HCT116 (cell line): ENCODE data around the gene ZBTB7C. TPM values are rescaled to one million over a fixed set of nuclear protein-coding genes. Genes with fewer than 3 reads are reported as not detected.

Experiments
- ATAC-seq: fragments of 200-7000 bp; cut with Tn5 transposase; 2 replicates; pipeline ENCODE4 v1.9.1; 2020; ENCODE audit warnings: mild to moderate bottlenecking, moderate library complexity
- BruUV-seq: library from RNA; stranded (reverse); fragments of 400-500 nt; replicated peaks from 2 replicates; lab custom pipeline; 2021; lab: Mats Ljungman, UMichigan
- CTCF ChIA-PET: fragments of 300-600 bp; sonication (Branson Sonifier 250); formaldehyde crosslinking; loops from one replicate; lab custom pipeline; 2021; ENCODE audit warnings: antibody characterized with exemption; lab: Charles Lee
- POLR2A ChIA-PET: fragments of 300-600, 350-600 bp; sonication (Branson Sonifier 250); formaldehyde crosslinking; loops from one replicate; lab custom pipeline; 2021; ENCODE audit warnings: antibody characterized with exemption; lab: Charles Lee
- RAD21 ChIA-PET, 2 experiments: fragments of 300-600 bp; sonication (Branson Sonifier 250); formaldehyde crosslinking; loops; one replicate each; lab custom pipeline; 2023; ENCODE audit warnings: low total read pairs in 2 of 2; ENCODE audit not compliant: uncharacterized antibody in 2 of 2, unreplicated experiment in 2 of 2, low non-redundant PET in 1 of 2; lab: Charles Lee
- DNase-seq: peaks from one replicate; pipeline ENCODE4 v3.0.0-alpha.2; 2010; ENCODE audit warnings: low read depth, low spot score
- H2AFZ ChIP-seq: fragments of 200-600 bp; shearing (Covaris generic), sonication (generic); 2 replicates; pipeline ENCODE4 v1.6.1; 2017; ENCODE audit warnings: low read depth, mixed run types, mixed read lengths, antibody characterized with exemption, low read length; ENCODE audit not compliant: poor library complexity, severe bottlenecking
- H3K27ac ChIP-seq: 2 replicates; pipeline ENCODE4 v1.5.1; 2012; ENCODE audit warnings: low read depth, low read length
- H3K27me3 ChIP-seq: fragments of 200-600 bp; sonication (generic); 2 replicates; pipeline ENCODE4 v1.6.1; 2016; ENCODE audit warnings: mixed run types, low read length, mixed read lengths; ENCODE audit not compliant: insufficient read depth
- H3K36me3 ChIP-seq, 2 experiments: fragments of 200-500 bp in 1 of 2; fragments of 200-600 bp in 1 of 2; sonication (Bioruptor generic) in 1 of 2; sonication (generic) in 1 of 2; 2 replicates each; pipeline versions ENCODE4 v1.5.1 to v1.6.1; 2014 to 2016; ENCODE audit warnings: low read length in 2 of 2, inconsistent platforms in 1 of 2, mixed read lengths in 1 of 2, mixed run types in 1 of 2; ENCODE audit not compliant: insufficient read depth in 2 of 2, control insufficient read depth in 1 of 2
- H3K4me1 ChIP-seq, 2 experiments: fragments of 200-600 bp in 1 of 2; sonication (generic) in 1 of 2; 2 replicates each; pipeline versions ENCODE4 v1.5.1 to v1.6.1; 2012 to 2017; ENCODE audit warnings: low read length in 2 of 2, inconsistent platforms in 1 of 2, mild to moderate bottlenecking in 1 of 2, mixed read lengths in 1 of 2, mixed run types in 1 of 2, moderate library complexity in 1 of 2; ENCODE audit not compliant: insufficient read depth in 2 of 2, control insufficient read depth in 1 of 2
- H3K4me2 ChIP-seq: fragments of 200-600 bp; sonication (generic); 2 replicates; pipeline ENCODE4 v1.6.1; 2017; ENCODE audit warnings: mixed run types, low read length, mixed read lengths
- H3K4me3 ChIP-seq, 2 experiments: fragments of 200-600 bp in 1 of 2; sonication (generic) in 1 of 2; replicated peaks in 1 of 2; 2 replicates each; pipeline ENCODE4 v1.5.1; 2011 to 2016; ENCODE audit warnings: low read length in 2 of 2, control low read depth in 1 of 2, low read depth in 1 of 2, mild to moderate bottlenecking in 1 of 2, mixed read lengths in 1 of 2, mixed run types in 1 of 2
- H3K79me2 ChIP-seq: fragments of 200-600 bp; sonication (generic); 2 replicates; pipeline ENCODE4 v1.6.1; 2017; ENCODE audit warnings: mild to moderate bottlenecking, mixed run types, low read length, moderate library complexity, mixed read lengths; ENCODE audit not compliant: insufficient read depth
- H3K9ac ChIP-seq: fragments of 200-600 bp; sonication (generic); 2 replicates; pipeline ENCODE4 v1.6.1; 2016; ENCODE audit warnings: low read length, mixed read lengths
- H3K9me2 ChIP-seq: fragments of 200-600 bp; sonication (generic), shearing (Covaris generic); 2 replicates; pipeline ENCODE4 v1.6.1; 2017; ENCODE audit warnings: mixed run types, mild to moderate bottlenecking, moderate library complexity; ENCODE audit not compliant: insufficient read depth
- H3K9me3 ChIP-seq, 2 experiments: fragments of 200-500 bp in 1 of 2; fragments of 200-600 bp in 1 of 2; sonication (Bioruptor generic) in 1 of 2; sonication (generic) in 1 of 2; 2 replicates each; pipeline ENCODE4 v1.6.1; 2014 to 2017; ENCODE audit warnings: low read length in 2 of 2, mixed read lengths in 2 of 2, inconsistent platforms in 1 of 2, low read depth in 1 of 2, mild to moderate bottlenecking in 1 of 2, mixed run types in 1 of 2, moderate library complexity in 1 of 2; ENCODE audit not compliant: control insufficient read depth in 1 of 2, insufficient read depth in 1 of 2
- H4K20me1 ChIP-seq: fragments of 200-600 bp; sonication (generic), shearing (Covaris generic); 2 replicates; pipeline ENCODE4 v1.6.1; 2017; ENCODE audit warnings: mixed run types, mild to moderate bottlenecking, moderate library complexity; ENCODE audit not compliant: insufficient read depth
- CEBPB ChIP-seq: IDR thresholded peaks from 2 replicates; pipeline ENCODE4 v1.6.1; 2012; ENCODE audit warnings: low read depth
- EGR1 ChIP-seq: IDR thresholded peaks from 2 replicates; pipeline ENCODE4 v1.6.1; 2012; ENCODE audit warnings: low read depth
- ELF1 ChIP-seq: IDR thresholded peaks from 2 replicates; pipeline ENCODE4 v1.6.1; 2012; ENCODE audit warnings: low read depth, borderline replicate concordance
- EZH2 ChIP-seq: fragments of 200-600 bp; sonication (generic); IDR thresholded peaks from 2 replicates; pipeline ENCODE4 v1.6.1; 2017; ENCODE audit warnings: antibody characterized with exemption, mixed run types
- FOSL1 ChIP-seq: IDR thresholded peaks from 2 replicates; pipeline ENCODE4 v1.6.1; 2012; ENCODE audit warnings: low read depth
- POLR2AphosphoS5 ChIP-seq: IDR thresholded peaks from 2 replicates; pipeline ENCODE4 v1.6.1; 2011; ENCODE audit warnings: mild to moderate bottlenecking, low read depth, low read length, moderate library complexity
- SIN3A ChIP-seq: IDR thresholded peaks from 2 replicates; pipeline ENCODE4 v1.6.1; 2012; ENCODE audit warnings: low read depth
- intact Hi-C: fragments of 100-400 bp; cut with micrococcal nuclease; formaldehyde crosslinking; loops from 2 replicates; pipeline ENCODE4 v1.10.0; 2022
- total RNA-seq: library from RNA; stranded (reverse); gene quantifications from one replicate; pipeline ENCODE4 v1.2.1, GENCODE V29; 2021; ENCODE audit not compliant: unreplicated experiment
- TF ChIP-seq, protein P1 (sequence below): IDR thresholded peaks from 2 replicates; pipeline ENCODE4 v1.6.1; 2012
- TF ChIP-seq, protein P2 (sequence below): IDR thresholded peaks from 2 replicates; pipeline ENCODE4 v1.6.1; 2012
- TF ChIP-seq, protein P3 (sequence below), 3 experiments: fragments of 200-600 bp in 1 of 3; sonication (generic) in 1 of 3; IDR thresholded peaks in 2 of 3; conservative IDR thresholded peaks in 1 of 3; 2 replicates each; pipeline ENCODE4 v1.5.1; 2012 to 2017; ENCODE audit warnings: low read depth in 2 of 3, low read length in 2 of 3, antibody characterized with exemption in 1 of 3, borderline replicate concordance in 1 of 3, control low read depth in 1 of 3, mild to moderate bottlenecking in 1 of 3, mixed read lengths in 1 of 3, mixed run types in 1 of 3, moderate library complexity in 1 of 3; ENCODE audit not compliant: insufficient read depth in 1 of 3
- TF ChIP-seq, protein P4 (sequence below): IDR thresholded peaks from 2 replicates; pipeline ENCODE4 v1.6.1; 2012; ENCODE audit warnings: low read depth

The ZBTB7C gene
- total RNA-seq, 1 experiment from 2014 or later, result 0.37 TPM

DNA sequence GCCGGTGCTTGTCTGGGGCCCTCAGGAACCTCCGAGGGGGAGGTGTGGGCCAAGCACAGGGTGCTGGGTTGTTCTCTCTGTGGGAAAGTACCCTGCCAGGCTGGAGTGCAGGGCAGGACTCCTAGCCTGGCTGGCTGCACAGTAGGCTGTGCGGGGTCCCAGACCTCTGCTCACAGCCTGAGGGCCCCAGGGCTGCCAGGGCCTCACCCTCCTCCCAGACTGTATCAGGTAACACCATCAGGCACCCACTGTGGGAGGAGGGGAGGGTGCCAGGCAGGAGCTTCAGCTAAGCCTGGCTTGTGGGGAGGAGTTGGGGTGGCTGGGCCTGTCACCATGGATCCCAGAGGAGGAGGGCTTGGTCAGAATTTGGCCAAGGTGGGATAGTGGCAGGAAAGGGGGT lies 266.8 kb downstream of the ZBTB7C start:
- DNase-seq (no peak), ATAC-seq (no peak)
- Histone ChIP-seq H3K36me3 (no peaks in the 10 kb centered on the region), H3K79me2 (no peaks in the 10 kb centered on the region), H3K27me3 (no peaks in the 10 kb centered on the region), H3K9me2 (no peaks in the 10 kb centered on the region), H3K9ac (no peak overlapping the region), H2AFZ (no peak overlapping the region), H3K4me3 (no peak overlapping the region), H3K4me2 (no peak overlapping the region), H3K4me1 (peaks cover 19 to 35% of the 10 kb centered on the region in 2 experiments; a peak in 2 of 4 replicates), H3K9me3 (no peaks in the 10 kb centered on the region)
- BruUV-seq, result no TSS peak
- RAD21 ChIA-PET, result no interaction called here
- CTCF ChIA-PET, result no interaction called here
- POLR2A ChIA-PET, result interaction anchor here (1.7 kb wide), 1 partner anchor 14 kb away, joined by 5 read pairs; no protein-coding TSS in a partner anchor
- intact Hi-C loops, result no loop called here
- TF ChIP-seq EZH2 (no peak), POLR2AphosphoS5 (no peak), EGR1 (no peak), SIN3A (no peak), CEBPB (no peak), ELF1 (no peak), FOSL1 (no peak)
- TF ChIP-seq, protein P1, sequence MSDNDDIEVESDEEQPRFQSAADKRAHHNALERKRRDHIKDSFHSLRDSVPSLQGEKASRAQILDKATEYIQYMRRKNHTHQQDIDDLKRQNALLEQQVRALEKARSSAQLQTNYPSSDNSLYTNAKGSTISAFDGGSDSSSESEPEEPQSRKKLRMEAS, result no peak
- TF ChIP-seq, protein P2, sequence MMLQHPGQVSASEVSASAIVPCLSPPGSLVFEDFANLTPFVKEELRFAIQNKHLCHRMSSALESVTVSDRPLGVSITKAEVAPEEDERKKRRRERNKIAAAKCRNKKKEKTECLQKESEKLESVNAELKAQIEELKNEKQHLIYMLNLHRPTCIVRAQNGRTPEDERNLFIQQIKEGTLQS, result no peak
- TF ChIP-seq, protein P3, sequence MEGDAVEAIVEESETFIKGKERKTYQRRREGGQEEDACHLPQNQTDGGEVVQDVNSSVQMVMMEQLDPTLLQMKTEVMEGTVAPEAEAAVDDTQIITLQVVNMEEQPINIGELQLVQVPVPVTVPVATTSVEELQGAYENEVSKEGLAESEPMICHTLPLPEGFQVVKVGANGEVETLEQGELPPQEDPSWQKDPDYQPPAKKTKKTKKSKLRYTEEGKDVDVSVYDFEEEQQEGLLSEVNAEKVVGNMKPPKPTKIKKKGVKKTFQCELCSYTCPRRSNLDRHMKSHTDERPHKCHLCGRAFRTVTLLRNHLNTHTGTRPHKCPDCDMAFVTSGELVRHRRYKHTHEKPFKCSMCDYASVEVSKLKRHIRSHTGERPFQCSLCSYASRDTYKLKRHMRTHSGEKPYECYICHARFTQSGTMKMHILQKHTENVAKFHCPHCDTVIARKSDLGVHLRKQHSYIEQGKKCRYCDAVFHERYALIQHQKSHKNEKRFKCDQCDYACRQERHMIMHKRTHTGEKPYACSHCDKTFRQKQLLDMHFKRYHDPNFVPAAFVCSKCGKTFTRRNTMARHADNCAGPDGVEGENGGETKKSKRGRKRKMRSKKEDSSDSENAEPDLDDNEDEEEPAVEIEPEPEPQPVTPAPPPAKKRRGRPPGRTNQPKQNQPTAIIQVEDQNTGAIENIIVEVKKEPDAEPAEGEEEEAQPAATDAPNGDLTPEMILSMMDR (IDR thresholded peaks at IDR 0.05 in 2 of 3, conservative IDR thresholded peaks at IDR 0.05 in 1 of 3; ENCODE audit: borderline replicate concordance in 1 of 3, insufficient read depth in 1 of 3, low read depth in 2 of 3, low read length in 2 of 3), result no peak
- TF ChIP-seq, protein P4, sequence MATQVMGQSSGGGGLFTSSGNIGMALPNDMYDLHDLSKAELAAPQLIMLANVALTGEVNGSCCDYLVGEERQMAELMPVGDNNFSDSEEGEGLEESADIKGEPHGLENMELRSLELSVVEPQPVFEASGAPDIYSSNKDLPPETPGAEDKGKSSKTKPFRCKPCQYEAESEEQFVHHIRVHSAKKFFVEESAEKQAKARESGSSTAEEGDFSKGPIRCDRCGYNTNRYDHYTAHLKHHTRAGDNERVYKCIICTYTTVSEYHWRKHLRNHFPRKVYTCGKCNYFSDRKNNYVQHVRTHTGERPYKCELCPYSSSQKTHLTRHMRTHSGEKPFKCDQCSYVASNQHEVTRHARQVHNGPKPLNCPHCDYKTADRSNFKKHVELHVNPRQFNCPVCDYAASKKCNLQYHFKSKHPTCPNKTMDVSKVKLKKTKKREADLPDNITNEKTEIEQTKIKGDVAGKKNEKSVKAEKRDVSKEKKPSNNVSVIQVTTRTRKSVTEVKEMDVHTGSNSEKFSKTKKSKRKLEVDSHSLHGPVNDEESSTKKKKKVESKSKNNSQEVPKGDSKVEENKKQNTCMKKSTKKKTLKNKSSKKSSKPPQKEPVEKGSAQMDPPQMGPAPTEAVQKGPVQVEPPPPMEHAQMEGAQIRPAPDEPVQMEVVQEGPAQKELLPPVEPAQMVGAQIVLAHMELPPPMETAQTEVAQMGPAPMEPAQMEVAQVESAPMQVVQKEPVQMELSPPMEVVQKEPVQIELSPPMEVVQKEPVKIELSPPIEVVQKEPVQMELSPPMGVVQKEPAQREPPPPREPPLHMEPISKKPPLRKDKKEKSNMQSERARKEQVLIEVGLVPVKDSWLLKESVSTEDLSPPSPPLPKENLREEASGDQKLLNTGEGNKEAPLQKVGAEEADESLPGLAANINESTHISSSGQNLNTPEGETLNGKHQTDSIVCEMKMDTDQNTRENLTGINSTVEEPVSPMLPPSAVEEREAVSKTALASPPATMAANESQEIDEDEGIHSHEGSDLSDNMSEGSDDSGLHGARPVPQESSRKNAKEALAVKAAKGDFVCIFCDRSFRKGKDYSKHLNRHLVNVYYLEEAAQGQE, result no peak
- TF ChIP-seq, all 23 proteins: peak for 0
- H3K27ac ChIP-seq, result no peak overlapping the region
- no peaks in the 10 kb centered on the region for H4K20me1 ChIP-seq
